BLaER1 (cell line): ENCODE data around the gene MYRFL.
"Not testable (repeated sequence)": the region's sequence is repeated elsewhere in the genome, so short reads cannot be mapped to it uniquely, and the experiment has no call there.

ENCODE experiments used
- H3K27ac ChIP-seq: shearing (Covaris generic); formaldehyde crosslinking; 2 replicates; pipeline ENCODE4 v1.8.1; 2022
- H3K27me3 ChIP-seq: shearing (Covaris generic); formaldehyde crosslinking; 2 replicates; pipeline ENCODE4 v1.8.1; 2022
- H3K36me3 ChIP-seq: shearing (Covaris generic); formaldehyde crosslinking; 2 replicates; pipeline ENCODE4 v1.8.1; 2022
- H3K4me1 ChIP-seq: shearing (Covaris generic); formaldehyde crosslinking; 2 replicates; pipeline ENCODE4 v1.8.1; 2022
- H3K4me2 ChIP-seq: shearing (Covaris generic); formaldehyde crosslinking; 2 replicates; pipeline ENCODE4 v1.8.1; 2022
- H3K4me3 ChIP-seq: shearing (Covaris generic); formaldehyde crosslinking; 2 replicates; pipeline ENCODE4 v1.8.1; 2022
- H3K9ac ChIP-seq: shearing (Covaris generic); formaldehyde crosslinking; 2 replicates; pipeline ENCODE4 v1.8.1; 2022
- H3K9me3 ChIP-seq: shearing (Covaris generic); formaldehyde crosslinking; 2 replicates; pipeline ENCODE4 v1.8.1; 2022
- H4K20me1 ChIP-seq: shearing (Covaris generic); formaldehyde crosslinking; 2 replicates; pipeline ENCODE4 v1.8.1; 2022
- Cebpa-rat ChIP-seq: shearing (Covaris generic); IDR thresholded peaks from 2 replicates; pipeline ENCODE4 v1.8.1; 2022

MYRFL gene

DNA sequence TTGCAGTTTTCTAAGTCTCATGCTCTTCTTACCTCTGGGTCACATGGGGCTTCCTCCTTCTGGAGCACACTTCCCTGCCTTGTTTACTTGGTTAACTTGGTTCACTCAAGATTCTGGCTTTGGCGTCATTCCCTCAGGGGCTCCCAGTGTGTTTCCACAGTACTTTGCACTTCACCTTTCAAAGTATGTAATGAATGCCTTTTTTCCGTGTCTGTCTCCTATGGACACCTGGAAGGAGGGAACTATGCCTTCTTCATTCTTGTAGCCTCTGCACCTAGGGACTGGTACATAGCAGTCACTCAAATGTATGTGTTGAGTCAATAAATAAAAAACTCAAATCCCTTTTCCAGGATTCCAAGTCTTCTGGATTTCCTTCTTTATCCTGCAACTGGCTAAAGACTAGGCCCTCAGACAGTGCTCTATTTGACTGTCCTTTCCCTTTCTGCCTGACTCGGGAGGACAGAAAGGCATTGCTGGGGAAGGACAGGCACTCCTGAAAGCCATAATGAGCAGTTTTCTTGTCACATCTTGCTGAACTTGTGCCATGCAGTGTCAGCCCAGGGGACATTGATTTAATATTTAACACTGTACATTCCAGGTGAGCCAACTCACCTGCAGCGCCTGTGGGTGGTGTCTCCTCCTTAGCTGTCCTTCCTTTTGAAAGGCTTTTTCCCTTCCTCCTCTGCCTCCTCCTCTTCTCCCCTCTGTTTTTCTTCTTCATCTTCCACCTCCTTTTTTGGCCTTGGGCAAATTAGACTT is 12.8 kb downstream of the MYRFL start:
- Histone ChIP-seq H3K9me3 (no peaks in the 10 kb centered on the region), H3K4me1 (no peaks in the 10 kb centered on the region), H3K4me3 (no peak overlapping the region), H3K9ac (no peak overlapping the region), H3K4me2 (no peak overlapping the region), H3K27ac (no peak overlapping the region), H3K27me3 (no peaks in the 10 kb centered on the region), H3K36me3 (no peaks in the 10 kb centered on the region), H4K20me1 (no peaks in the 10 kb centered on the region)
- no peak for TF ChIP-seq Cebpa-rat

- Histone ChIP-seq H3K27ac (no peak overlapping the region), H3K36me3 (no peaks in the 10 kb centered on the region), H3K4me1 (no peaks in the 10 kb centered on the region), H4K20me1 (no peaks in the 10 kb centered on the region), H3K4me3 (no peak overlapping the region), H3K4me2 (no peak overlapping the region), H3K9me3 (no peaks in the 10 kb centered on the region), H3K27me3 (no peaks in the 10 kb centered on the region), H3K9ac (no peak overlapping the region)
- TF ChIP-seq Cebpa-rat, result no peak
These were observed 15.7 kb downstream of the MYRFL start for GRCh38 chr12:69840727-69841126.

DNA sequence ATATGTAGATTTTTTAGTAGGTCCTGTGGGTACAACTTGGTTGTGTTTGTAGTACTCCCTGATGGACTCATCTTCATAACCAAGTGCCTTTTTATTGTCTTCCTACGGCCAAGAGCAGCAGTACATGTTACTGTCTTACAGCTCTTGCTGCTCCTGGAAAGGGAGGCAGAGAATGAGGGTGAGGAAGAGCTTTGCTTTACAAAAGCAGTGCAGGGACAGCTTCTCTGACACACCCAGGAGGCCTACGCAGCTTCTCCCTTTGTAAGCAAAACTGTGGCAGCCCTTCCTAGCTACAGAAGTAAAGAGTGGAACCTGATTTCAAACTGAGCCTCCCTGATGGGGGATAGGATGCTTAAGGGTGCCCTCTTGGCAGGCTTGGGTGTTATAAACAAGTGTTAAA is 18.6 kb downstream of the MYRFL start:
- no peak overlapping the region for H3K27ac ChIP-seq
- no peak overlapping the region for H3K4me2 ChIP-seq
- no peaks in the 10 kb centered on the region for H3K9me3 ChIP-seq
- no peaks in the 10 kb centered on the region for H3K36me3 ChIP-seq
- H3K4me3 ChIP-seq, result no peak overlapping the region
- no peaks in the 10 kb centered on the region for H3K27me3 ChIP-seq
- H3K4me1 ChIP-seq, result no peaks in the 10 kb centered on the region
- no peak for TF ChIP-seq Cebpa-rat
- no peak overlapping the region for H3K9ac ChIP-seq
- H4K20me1 ChIP-seq, result no peaks in the 10 kb centered on the region

GRCh38 chr12:69844416-69844815 is 19.4 kb downstream of the MYRFL start:
- no peak for TF ChIP-seq Cebpa-rat
- no peak overlapping the region for H3K27ac ChIP-seq

GRCh38 chr12:69844836-69845235 is 19.8 kb downstream of the MYRFL start:
- Histone ChIP-seq H4K20me1 (no peaks in the 10 kb centered on the region), H3K4me1 (no peaks in the 10 kb centered on the region), H3K27me3 (no peaks in the 10 kb centered on the region), H3K27ac (no peak overlapping the region), H3K9me3 (no peaks in the 10 kb centered on the region), H3K9ac (no peak overlapping the region), H3K4me2 (no peak overlapping the region), H3K4me3 (no peak overlapping the region), H3K36me3 (no peaks in the 10 kb centered on the region)
- TF ChIP-seq Cebpa-rat, result no peak

More at GRCh38 chr12:69844416-69844815, 19.4 kb downstream of the MYRFL start:
- no peak overlapping the region for H3K9ac ChIP-seq
- no peaks in the 10 kb centered on the region for H3K4me1 ChIP-seq
- no peaks in the 10 kb centered on the region for H4K20me1 ChIP-seq
- no peaks in the 10 kb centered on the region for H3K27me3 ChIP-seq
- H3K9me3 ChIP-seq, result no peaks in the 10 kb centered on the region
- no peak overlapping the region for H3K4me3 ChIP-seq
- H3K4me2 ChIP-seq, result no peak overlapping the region
- H3K36me3 ChIP-seq, result no peaks in the 10 kb centered on the region

DNA sequence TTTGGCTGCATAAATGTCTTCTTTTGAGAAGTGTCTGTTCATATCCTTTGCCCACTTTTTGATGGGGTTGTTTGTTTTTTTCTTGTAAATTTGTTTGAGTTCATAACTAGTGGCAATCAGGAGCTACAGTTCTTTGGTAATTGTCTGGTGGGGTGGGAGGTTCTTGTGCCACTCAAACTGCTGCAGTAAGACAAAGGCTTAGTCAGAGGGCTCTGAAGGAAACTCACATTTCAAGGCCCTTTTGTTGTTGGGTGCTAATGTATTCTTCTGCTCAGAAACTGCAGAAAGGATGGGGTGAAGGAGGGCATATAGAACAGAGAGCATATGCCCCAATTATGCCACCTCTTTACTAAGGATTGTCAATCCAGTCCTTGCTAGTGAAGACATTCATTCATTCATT is 21.9 kb downstream of the MYRFL start:
- Histone ChIP-seq H3K4me3 (no peak overlapping the region), H3K9ac (no peak overlapping the region), H4K20me1 (no peaks in the 10 kb centered on the region), H3K4me1 (no peaks in the 10 kb centered on the region), H3K36me3 (no peaks in the 10 kb centered on the region), H3K9me3 (peaks cover 4% of the 10 kb centered on the region; the same call in 1 of the 2 replicates), H3K27me3 (no peaks in the 10 kb centered on the region), H3K4me2 (no peak overlapping the region), H3K27ac (no peak overlapping the region)
- no peak for TF ChIP-seq Cebpa-rat

DNA sequence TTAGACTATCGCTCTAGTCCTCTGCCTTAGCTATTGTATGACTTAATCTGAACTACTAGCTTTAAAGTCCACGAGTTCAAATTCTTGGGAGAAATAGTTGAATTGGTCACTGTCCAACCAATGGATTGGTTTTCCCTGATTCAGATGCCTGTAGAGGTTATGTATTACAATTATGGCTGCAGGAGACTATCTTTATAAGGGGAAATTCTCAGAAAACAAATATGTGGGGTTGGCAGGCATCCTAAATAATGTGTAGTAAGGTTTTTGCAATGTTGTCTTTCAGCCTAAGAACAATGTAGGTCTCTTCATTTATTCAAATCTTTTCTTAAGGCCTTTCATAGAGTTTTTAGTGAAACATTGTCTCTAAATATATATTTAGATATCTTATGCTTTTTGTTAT is 26.9 kb downstream of the MYRFL start:
- Histone ChIP-seq H3K27ac (no peak overlapping the region), H3K4me1 (no peaks in the 10 kb centered on the region), H3K27me3 (no peaks in the 10 kb centered on the region), H4K20me1 (no peaks in the 10 kb centered on the region), H3K36me3 (no peaks in the 10 kb centered on the region), H3K4me2 (no peak overlapping the region), H3K9me3 (peaks cover 23% of the 10 kb centered on the region), H3K4me3 (no peak overlapping the region), H3K9ac (no peak overlapping the region)
- no peak for TF ChIP-seq Cebpa-rat

DNA sequence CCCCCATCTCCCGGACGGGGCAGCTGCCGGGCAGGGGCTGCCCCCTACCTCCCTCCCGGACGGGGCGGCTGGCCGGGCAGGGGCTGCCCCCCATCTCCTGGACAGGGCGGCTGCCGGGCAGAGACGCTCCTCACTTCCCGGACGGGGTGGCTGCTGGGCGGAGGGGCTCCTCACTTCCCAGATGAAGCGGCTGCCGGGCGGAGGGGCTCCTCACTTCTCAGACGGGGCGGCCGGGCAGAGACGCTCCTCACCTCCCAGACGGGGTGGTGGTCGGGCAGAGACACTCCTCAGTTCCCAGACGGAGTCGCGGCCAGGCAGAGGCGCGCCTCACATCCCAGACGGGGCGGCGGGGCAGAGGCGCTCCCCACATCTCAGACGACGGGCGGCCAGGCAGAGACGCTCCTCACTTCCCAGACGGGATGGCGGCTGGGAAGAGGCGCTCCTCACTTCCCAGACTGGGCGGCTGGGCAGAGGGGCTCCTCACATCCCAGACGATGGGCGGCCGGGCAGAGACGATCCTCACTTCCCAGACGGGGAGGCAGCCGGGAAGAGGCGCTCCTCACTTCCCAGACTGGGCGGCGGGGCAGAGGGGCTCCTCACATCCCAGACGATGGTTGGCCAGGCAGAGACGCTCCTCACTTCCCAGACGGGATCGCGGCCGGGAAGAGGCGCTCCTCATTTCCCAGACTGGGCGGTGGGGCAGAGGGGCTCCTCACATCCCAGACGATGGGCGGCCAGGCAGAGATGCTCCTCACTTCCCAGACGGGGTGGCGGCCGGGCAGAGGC is 28.3 kb downstream of the MYRFL start:
- H3K4me1 ChIP-seq, H3K27ac ChIP-seq, H3K4me3 ChIP-seq, H3K9ac ChIP-seq, H3K4me2 ChIP-seq, H3K36me3 ChIP-seq, H3K27me3 ChIP-seq, H4K20me1 ChIP-seq: not testable (repeated sequence)
- H3K9me3 ChIP-seq, result peaks cover 23% of the 10 kb centered on the region

GRCh38 chr12:69866698-69867097 is 41.7 kb downstream of the MYRFL start:
- Histone ChIP-seq H4K20me1 (no peaks in the 10 kb centered on the region), H3K4me3 (no peak overlapping the region), H3K27me3 (no peaks in the 10 kb centered on the region), H3K9ac (no peak overlapping the region), H3K27ac (no peak overlapping the region), H3K36me3 (no peaks in the 10 kb centered on the region), H3K9me3 (no peaks in the 10 kb centered on the region), H3K4me2 (no peak overlapping the region), H3K4me1 (no peaks in the 10 kb centered on the region)
- TF ChIP-seq Cebpa-rat, result no peak

GRCh38 chr12:69868695-69869094 is 43.7 kb downstream of the MYRFL start:
- Histone ChIP-seq H3K9ac (no peak overlapping the region), H3K4me3 (no peak overlapping the region), H3K27me3 (no peaks in the 10 kb centered on the region), H4K20me1 (no peaks in the 10 kb centered on the region), H3K9me3 (no peaks in the 10 kb centered on the region), H3K36me3 (no peaks in the 10 kb centered on the region), H3K4me2 (no peak overlapping the region), H3K4me1 (no peaks in the 10 kb centered on the region), H3K27ac (no peak overlapping the region)
- no peak for TF ChIP-seq Cebpa-rat
